Activated naive CD4-positive, alpha-beta T cell (primary cell): ENCODE results near the gene DUOXA1.
"Not testable (repeated sequence)": the region's sequence is repeated elsewhere in the genome, so short reads cannot be mapped to it uniquely, and the experiment has no call there.

Experiments used
- DNase-seq, 4 experiments: peaks; one replicate each; lab custom pipeline; 2025; lab: John Stamatoyannopoulos, UW

The DUOXA1 gene

GRCh38 chr15:45091161-45091560, 38.5 kb downstream of the DUOXA1 start:
- DNase-seq: no peak

- no peak for DNase-seq
These were observed 39.8 kb downstream of the DUOXA1 start for GRCh38 chr15:45089712-45090373.

GRCh38 chr15:45088801-45089711, 40.6 kb downstream of the DUOXA1 start:
- no peak for DNase-seq

- no peak for DNase-seq
These were observed 42.2 kb downstream of the DUOXA1 start for GRCh38 chr15:45087513-45087912.

GRCh38 chr15:45084163-45084562, 45.5 kb downstream of the DUOXA1 start:
- no peak for DNase-seq

GRCh38 chr15:45083223-45083622, 46.5 kb downstream of the DUOXA1 start:
- no peak for DNase-seq

- not testable (repeated sequence) for DNase-seq
These were observed 47.3 kb downstream of the DUOXA1 start for GRCh38 chr15:45082412-45082811.

- not testable (repeated sequence) for DNase-seq
These were observed 49.1 kb downstream of the DUOXA1 start for GRCh38 chr15:45080593-45080992.

- DNase-seq: not testable (repeated sequence)
These were observed 49.9 kb downstream of the DUOXA1 start for GRCh38 chr15:45079628-45080246.

GRCh38 chr15:45079201-45079600, 50.5 kb downstream of the DUOXA1 start:
- not testable (repeated sequence) for DNase-seq

GRCh38 chr15:45077391-45077790, 52.3 kb downstream of the DUOXA1 start:
- DNase-seq: not testable (repeated sequence)

- not testable (repeated sequence) for DNase-seq
These were observed 54.0 kb downstream of the DUOXA1 start for GRCh38 chr15:45075440-45076320.

- not testable (repeated sequence) for DNase-seq
These were observed 56.1 kb downstream of the DUOXA1 start for GRCh38 chr15:45073602-45074001.

GRCh38 chr15:45069942-45070360, 59.7 kb downstream of the DUOXA1 start:
- DNase-seq: not testable (repeated sequence)
